ENCODE results near the gene TMEM151A. TPM values are rescaled to one million over a fixed set of nuclear protein-coding genes. Genes with fewer than 3 reads are reported as not detected.

Gene TMEM151A
- polyA plus RNA-seq, 12 donors = 0.08 TPM; not detected in 11

DNA sequence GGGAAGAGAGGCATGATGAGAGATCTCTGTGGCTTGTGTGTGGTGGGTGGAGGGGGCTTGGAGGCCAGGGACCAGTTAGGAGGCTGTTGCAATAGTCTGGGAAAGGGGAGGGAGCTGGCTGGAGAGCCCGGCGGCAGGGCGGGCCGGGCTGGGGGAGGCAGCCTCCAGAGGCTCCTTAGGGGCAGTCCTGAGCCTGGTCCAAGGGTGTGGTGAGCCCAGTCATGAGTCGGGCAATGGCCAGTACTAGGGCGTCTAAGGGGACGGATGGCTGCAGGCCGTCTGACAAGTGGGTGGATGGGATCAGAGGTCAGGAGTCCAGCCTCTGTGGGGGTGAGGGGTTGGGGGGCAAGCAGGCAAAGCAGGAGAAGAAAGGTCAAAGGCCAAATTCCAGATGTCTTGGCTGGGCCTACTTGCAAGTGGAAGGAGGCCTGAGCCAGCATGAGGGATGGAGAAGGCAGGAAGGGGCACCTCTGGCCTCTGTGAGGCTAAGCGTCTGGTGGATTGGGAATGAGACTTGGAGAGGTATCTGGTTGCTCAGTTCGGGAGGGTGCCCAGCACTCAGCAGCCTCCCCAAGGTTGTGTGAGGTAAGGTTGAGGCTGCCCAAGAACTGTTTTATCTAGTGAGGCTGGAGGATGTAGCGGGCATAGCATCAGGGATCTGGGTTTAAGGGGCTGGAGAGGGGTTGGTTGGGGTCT, 31.2 kb downstream of the TMEM151A start:
- DNase-seq = no peak

- DNase-seq = no peak
Measured at GRCh38 chr11:66323684-66324083, 32.0 kb downstream of the TMEM151A start.

GRCh38 chr11:66324664-66325063, 33.0 kb downstream of the TMEM151A start:
- no peak for DNase-seq

GRCh38 chr11:66325263-66325671, 33.6 kb downstream of the TMEM151A start:
- DNase-seq = no peak

- no peak for DNase-seq
Measured at GRCh38 chr11:66326261-66327111, 34.8 kb downstream of the TMEM151A start.

GRCh38 chr11:66327171-66328030, 35.7 kb downstream of the TMEM151A start:
- DNase-seq = no peak

DNA sequence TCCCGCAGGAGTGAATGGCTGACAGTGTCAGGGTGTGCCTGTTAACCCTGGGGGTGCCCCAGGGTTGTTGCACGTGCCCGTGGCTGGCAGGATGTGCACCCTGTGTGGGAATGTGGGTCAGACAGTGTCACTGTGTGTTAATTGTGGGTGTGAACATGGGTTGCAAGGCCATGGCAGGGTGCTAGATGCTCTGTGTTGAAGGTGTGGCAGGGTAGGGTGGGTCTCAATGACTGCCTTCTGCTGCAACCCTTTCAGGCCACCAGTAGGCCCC, 36.3 kb downstream of the TMEM151A start:
- no peak for DNase-seq

DNA sequence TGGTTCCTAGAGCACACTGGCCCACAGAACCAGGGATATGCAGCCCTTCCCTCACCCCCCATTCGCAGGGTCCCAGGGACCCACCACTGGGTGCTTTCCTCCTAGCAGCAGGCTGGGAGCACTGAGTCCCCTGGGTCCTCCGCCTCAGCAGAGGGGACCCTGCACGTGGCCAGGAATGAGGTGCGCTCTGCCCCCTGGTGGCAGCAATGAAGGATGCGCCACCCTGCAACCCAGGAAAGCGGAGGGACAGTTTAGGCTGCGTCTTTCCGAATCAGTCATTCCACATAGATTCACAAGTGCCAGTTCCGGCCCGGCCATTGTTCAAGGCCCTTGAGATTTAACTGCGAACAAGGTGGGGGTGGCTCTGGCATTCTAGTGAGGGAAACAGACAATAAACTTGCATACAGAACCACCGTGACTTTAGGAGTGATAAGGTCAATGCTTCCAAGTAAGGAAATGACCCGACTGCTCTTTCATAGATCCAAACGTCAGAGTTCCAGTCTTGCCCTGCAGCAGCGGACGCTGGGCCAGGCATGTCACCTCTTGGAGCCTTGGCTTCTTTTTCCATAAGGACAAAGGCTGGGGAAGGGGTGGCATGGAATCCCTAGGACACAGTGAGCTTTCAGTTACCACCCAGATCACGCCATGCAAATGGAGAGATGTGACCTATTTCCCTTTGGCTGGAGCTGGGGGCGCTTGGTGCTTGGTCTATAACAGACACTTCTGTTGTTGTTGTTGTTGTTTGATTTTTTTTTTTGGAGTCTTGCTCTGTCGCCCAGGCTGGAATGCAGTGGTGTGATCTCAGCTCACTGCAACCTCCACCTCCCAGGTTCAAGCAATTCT, 36.8 kb downstream of the TMEM151A start:
- peak; percentile 85 for DNase-seq

DNA sequence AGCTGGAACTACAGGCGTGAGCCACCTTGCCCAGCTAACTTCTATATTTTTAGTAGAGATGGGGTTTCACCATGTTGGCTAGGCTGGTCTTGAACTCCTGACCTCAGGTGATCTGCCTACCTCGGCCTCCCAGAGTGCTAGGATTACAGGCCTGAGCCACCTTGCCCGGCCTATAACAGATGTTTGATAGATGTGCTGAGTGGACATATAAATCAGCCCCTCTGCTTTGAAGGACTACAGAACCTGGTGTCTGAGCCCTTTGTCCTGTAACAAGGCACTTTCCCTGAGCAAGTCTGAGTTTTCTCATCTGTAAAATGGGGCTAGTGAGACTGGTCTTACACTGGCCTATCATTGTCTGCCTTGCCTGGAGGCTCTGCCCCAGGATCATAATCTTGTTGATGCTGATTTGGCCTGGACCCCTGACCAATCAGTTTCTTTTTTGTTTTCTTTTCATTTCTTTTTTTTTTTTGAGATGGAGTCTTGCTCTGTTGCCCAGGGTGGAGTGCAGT, 37.5 kb downstream of the TMEM151A start:
- no peak for DNase-seq

DNA sequence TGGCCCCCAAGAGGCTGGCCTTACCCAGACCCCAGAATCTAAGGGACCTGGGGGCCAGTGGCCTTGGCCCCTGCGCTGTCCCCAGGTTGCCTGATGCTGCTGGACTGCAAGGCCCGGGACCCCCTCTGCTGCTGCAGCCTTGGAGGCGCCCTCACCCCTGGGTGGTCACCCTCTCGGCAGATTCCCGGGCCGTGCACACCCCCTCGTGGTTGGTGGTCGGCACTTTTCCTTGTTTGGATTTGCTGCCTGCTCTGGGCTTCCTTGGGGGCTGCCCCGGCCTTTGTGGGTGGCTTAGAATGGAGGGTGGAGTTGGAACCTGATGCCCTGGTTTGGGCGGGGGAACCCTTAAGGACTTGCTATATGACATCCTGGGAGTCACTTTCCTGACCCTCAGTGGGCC, 39.2 kb downstream of the TMEM151A start:
- no peak for DNase-seq

DNA sequence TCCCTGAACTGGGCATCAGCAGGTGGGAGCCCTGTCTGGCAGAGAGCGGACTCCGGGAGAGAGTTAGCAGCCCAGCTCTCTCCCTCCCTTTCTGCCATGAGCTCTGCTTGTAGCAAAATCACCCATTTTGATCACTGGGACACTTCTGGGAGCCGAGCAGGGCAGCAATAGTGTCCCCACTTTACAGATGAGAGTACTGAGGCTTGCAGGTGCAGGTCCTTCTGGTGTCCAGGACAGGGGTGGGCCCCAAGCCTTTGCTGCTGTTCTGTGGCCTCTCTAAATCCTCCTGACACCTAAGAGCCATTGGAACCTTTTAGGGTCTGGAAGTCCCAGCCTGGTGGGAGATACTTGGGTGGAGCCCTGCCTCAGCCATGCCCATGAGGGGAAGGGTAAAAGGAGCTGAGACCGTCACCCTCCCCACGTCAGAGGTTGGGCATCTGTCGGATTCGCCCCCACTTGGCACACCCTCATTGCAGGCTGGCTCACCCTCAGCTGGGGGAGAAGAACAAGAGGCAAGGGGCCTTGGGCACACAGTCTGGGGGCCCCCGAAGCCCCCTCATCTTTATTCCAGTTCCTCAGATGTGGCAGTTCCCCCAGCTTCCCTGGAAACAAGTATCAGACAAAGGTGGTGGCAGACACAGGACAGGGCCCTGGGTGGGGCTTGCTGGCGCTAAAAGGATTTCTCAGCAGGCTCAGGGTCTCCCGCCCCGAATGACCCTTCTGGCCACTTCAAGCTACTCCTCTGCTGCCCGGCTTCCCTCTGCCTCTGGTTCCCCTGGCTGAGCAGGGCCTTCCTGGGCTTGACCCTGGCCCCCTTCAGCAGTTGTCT, 40.1 kb downstream of the TMEM151A start:
- DNase-seq = no peak

DNA sequence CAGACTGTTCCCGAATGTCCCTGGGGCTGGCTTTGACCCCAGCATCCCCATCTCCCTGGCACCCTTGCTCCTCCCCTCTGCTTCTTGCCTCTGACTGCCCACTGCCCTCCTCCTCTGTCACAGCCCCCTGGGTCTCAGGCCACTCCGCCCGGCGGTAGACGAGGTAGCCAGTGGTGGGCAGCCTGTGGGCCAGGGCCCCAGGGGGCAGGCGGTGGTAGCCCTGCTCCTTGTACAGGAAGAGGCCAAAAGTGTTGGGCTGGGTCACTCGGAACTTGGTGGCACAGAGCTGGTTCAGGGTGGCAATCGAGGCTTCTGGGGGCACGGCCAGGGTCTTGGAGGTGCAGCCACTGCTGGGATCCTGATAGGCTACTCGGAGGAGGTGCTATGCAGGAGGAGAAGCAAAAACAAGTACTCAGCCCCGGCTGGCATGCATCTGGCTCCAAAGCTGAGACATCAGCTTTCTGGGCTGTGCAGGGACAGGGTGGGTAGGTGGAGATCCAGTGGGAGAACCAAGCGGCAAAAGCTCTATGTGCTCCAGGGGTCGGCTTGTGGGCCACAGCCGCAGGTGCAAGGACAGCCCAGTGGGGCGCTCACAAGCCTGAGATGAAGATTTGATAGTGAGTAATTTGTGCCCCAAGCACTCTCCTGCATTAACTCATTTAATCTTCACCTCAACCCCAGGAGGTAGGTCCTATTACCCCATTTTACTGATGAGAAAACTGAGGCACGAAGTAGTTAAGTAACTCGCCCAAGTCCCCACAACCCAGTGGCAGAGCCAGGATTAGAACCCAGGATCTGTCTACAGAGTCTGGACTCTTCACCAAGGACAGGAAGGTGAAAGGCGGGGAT, 40.9 kb downstream of the TMEM151A start:
- DNase-seq = no peak

DNA sequence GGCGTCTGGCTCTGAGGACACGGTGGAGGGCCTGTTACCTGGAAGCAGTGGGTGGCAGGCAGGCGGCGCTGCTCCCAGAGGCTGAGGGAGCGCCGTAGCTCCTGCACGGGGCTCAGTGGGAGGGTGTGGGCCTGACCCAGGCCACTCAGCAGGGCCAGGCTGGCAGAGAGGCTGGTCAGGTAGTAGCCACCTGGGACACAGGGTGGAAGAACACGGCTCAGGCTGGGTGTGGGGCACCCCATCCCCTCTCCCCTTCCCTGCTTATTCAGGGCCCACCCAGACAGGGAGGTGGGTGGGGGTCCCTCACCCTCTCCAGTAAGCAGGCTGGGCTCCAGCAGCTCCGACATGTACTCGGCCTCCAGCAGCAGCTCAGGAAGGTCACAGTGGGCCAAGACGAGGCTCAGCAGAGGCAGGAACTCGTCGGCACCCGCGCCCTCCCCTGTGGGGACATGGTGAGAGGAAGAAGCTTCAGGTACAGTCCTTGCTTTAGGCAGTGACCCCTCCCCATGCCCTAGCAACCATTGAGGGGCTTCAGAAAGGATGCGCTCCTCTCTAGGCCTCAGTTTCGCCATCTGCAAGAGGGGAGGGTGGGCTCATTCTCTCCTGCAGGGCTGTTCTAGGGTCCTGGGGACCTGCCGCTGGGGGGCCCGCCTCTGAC, 41.7 kb downstream of the TMEM151A start:
- DNase-seq = no peak

GRCh38 chr11:66333896-66334604, 42.4 kb downstream of the TMEM151A start:
- DNase-seq = no peak

DNA sequence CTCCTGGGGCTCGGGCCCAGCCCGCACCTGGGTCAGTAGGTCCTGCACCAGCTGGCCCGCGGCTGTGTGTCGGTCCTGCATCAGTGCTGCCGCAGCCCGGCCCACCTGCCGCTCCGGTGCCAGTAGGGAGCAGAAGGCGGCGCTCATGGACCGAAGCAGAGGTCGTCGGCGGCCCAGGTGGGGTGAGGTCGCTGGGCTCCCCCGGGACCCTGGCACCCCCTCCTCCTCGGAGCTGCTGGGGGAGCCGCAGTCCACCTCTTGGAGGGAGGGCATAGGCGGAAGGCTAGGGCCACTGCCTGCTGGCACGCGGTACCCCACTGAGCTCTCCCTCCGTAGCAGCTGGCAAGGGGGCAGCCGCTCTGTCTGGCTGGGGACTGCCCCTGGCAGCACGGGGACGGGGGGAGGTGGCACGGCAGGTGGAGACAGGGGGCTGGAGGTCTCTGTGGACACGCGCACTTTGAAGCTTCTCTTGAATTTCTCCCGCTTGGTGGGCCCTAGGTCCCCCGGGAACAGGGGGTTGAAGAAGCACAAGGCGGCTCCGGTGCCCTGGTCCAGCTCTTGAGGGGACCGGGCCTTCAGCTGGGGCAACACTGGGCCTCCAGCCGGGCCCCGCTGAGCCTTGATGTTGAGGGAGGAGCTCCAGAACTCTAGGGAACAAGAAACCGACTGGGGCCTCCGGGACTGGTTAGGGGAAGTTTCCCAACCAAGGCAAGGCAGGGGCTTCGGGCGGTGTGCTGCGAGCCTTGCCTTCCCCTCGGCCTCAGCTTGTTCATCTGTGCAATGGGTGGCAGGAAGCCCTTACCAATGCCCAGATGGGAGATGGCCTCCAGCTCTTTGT, 43.1 kb downstream of the TMEM151A start:
- no peak for DNase-seq

- DNase-seq = no peak
Measured at GRCh38 chr11:66335531-66336233, 44.0 kb downstream of the TMEM151A start.
